Retinal pigment epithelial cell (primary cell): ENCODE results near the gene PTPN20.

Experiments used
- DNase-seq: peaks from one replicate; pipeline ENCODE4 v3.0.0-alpha.2; 2010; ENCODE audit warnings: low read depth
- H3K4me3 ChIP-seq: 2 replicates; pipeline ENCODE4 v1.5.1; 2011; ENCODE audit warnings: mild to moderate bottlenecking, low read length, control low read depth, moderate library complexity
- CTCF ChIP-seq: conservative IDR thresholded peaks from 2 replicates; pipeline ENCODE4 v1.5.1; 2011; ENCODE audit warnings: low read depth, low read length, control low read depth, inconsistent platforms

The PTPN20 gene

GRCh38 chr10:47039562-47039913 lies 128.3 kb downstream of the PTPN20 start:
- TF ChIP-seq CTCF = no peak
- no peak overlapping the region for H3K4me3 ChIP-seq
- DNase-seq = no peak

GRCh38 chr10:47040041-47040491 lies 128.8 kb downstream of the PTPN20 start:
- no peak overlapping the region for H3K4me3 ChIP-seq
- no peak for TF ChIP-seq CTCF
- no peak for DNase-seq

GRCh38 chr10:47040681-47041080 lies 129.5 kb downstream of the PTPN20 start:
- no peak for DNase-seq
- no peak for TF ChIP-seq CTCF

GRCh38 chr10:47041396-47042198 lies 130.4 kb downstream of the PTPN20 start:
- no peak overlapping the region for H3K4me3 ChIP-seq
- no peak for DNase-seq
- no peak for TF ChIP-seq CTCF

More at GRCh38 chr10:47040681-47041080, 129.5 kb downstream of the PTPN20 start:
- no peak overlapping the region for H3K4me3 ChIP-seq

DNA sequence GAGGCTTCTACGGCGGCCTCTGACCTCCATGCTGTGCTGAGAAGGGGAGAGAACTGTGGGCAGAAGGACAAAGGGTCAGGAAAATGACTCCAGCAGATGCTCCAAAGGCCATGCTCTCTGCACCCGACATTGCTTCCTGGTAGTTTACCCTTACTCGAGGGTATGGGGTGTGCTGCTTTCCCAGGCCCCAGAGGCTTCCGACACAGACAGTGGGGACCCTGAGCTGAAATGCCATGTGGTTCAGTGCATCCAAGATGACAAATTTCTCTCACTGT lies 130.9 kb downstream of the PTPN20 start:
- no peak overlapping the region for H3K4me3 ChIP-seq
- TF ChIP-seq CTCF = no peak
- no peak for DNase-seq

DNA sequence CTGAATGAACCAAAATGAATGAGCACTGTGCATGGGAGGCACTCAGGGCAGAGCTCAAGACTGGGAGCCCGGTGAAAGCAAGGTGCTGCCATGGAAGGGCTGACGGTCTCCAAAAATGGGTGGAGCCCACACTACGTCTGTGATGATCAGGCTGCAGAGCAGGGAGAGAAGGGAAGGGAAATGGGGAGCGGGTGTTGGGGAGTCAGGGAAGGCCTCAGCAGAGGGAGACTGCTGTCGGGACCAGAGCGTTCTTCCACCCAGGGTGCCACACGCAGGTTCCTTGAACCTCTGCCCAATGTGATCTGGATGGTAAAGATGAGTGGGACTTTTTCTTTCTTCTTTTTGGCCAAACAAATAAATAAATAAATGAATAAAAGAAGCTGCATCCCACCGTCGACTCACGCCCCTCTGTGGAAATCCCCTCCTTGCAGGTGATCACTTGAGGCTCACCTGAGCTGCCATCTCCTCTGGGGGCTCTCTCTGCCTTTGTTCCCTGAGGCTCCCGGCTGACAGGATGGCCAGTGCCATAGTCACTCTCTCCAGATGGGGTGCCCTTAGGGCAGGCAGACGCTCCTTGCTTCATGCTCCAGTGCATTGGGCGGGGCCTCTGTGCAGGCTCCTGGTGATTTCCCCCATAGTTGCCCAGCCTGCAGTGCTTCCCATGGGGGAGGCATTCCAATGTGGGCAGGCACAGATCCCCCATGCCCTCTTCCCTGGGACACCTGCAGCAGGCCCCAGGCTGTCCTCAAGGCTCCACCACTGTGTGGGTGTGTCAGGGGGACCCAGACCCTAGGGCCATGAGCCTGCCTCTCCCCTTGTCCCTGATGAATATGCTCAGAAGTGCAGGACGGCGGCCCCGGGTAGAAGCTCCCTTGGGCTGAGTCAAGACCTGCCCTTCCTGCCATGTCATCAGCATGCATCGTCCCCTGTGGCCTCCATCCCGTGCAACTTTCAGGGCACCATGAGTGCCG lies 131.8 kb downstream of the PTPN20 start:
- H3K4me3 ChIP-seq = no peak overlapping the region
- DNase-seq = no peak
- no peak for TF ChIP-seq CTCF
